ENCODE measurements around the gene SLX4IP.
A peak's percentile ranks its signal among the peaks of the same experiment; 100 is the strongest.

The SLX4IP gene

DNA sequence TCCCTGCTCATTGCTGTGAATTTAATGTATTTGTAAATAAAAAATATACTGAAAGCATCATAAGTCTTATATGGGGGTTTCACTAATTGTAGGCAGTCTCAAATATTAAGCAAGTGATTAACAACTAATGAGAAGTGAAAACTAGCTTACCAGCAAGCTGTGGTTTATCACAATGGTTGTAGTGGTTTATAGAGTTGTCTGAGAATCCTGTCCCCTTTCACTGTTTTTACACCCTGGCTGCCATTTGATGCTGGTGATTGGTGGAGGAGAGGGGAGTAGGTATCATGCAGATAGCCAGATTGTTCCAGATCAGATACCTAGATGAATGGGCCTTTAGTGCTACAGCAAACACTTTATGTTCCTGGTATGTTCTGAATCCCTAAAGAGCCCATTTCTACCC, 7.1 kb upstream of the SLX4IP start:
- no peak for DNase-seq (ENCODE audit: low read depth in 2 of 2)

DNA sequence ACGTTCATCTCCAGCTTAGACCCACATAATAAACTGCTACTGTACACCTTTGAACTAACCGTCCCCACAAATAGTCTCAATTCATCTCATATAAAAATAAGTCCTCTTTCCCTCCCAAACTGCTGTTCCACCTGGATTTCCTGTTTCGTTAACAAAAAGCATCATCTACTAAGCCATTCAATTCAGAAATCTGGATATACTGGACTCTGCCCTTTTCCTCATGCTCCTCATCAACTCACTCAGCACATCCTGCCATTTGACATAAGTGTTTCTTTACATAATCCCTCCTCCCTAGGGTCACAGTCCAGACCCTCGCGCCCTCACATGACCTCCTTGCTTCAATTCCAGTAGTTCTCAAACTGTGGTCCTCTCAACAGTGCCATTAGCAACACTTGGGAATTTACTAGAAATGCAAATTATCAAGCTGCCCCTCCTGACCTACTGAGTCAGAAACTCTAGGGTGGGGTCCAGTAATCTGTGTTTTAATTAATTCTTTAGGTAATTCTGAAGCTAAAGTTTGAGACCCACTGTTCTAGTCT, 5.6 kb upstream of the SLX4IP start:
- DNase-seq (ENCODE audit: low read depth in 2 of 2): no peak

DNA sequence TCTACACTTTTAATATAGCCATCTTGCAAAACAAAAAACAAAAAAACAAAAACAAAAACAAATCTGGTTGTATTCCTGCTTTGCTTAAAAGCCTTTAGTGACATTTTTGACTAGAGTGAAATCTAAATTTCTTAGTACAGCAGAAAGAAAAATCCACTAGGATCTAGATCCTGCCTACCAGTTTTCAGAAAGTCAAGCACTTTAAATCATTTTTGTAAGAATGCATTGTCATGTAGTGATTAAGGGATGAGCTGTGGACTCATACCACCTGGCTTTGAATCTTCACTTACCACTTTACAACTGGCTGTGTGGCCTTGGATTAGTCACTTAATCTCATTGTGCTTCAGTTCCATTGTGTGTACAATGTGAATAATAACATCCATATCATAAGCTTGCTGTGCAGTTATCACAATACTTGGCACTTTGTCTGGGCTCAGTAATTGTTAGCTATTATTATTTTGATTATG, 5.1 kb upstream of the SLX4IP start:
- DNase-seq (ENCODE audit: low read depth in 2 of 2): no peak

DNA sequence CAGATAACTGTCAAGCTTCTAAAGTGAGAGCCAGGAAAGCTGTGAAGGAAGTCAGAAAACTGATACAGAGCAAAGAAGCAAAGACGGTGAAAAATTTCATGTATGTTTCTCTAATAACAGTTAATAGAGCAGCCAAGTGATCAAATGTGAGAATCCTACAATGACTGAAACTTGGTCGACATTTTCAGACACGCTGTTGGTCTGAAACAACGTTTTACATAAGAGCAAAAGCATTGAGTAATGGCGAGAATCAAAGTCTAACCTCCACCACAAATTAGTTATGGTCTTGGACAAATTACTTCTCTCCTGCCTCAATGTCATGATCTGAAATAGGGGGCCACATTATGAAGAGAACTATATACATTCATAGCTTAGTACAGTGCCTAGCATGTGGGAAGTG, 4.4 kb upstream of the SLX4IP start:
- no peak for DNase-seq (ENCODE audit: low read depth in 2 of 2)

DNA sequence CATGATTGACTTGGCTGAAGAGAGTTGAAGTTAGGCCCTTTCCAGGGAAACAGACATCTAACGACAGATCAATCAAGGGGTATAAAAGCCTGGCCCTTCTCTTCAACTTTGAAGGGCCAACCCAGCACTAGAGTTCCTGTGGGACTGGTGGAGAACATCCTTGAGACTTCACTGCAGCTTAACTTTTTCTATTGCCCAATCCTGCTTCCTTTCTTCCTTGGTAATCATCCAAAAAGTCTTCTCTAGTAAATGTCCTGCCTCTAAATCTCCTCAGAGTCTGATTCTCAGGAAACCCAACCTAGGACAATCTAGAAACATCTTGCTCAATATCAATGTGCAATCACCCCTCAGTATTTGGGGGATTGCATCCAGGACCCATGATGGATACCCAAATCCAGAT, 3.0 kb upstream of the SLX4IP start:
- no peak for DNase-seq (ENCODE audit: low read depth in 2 of 2)

DNA sequence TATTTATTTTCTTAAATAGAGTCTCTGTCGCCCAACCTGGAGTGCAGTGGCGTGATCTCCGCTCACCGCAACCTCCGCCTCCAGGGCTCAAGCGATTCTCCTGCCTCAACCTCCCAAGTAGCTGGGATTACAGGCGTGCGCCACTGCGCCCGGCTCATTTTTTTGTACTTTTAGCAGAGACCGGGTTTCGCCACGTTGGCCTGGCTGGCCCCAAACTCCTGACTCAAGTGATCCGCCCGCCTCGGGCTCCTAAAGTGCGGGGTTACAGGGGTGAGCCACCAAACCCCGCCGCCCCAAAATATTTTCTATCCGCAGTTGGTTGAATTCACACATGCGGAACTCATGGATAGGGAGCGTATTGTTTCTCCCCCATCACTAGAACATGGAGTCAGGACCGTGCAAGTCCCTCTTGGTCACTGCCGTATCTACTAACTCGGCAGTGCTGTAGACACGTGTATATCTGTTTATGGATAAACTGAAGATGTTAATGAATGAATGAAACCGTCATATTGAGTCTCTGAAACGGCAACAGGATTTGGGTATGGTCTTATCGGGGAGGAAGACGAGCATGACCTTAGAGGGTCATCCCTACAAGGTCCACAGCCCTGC, 2.0 kb upstream of the SLX4IP start:
- DNase-seq (ENCODE audit: low read depth in 2 of 2): no peak

DNA sequence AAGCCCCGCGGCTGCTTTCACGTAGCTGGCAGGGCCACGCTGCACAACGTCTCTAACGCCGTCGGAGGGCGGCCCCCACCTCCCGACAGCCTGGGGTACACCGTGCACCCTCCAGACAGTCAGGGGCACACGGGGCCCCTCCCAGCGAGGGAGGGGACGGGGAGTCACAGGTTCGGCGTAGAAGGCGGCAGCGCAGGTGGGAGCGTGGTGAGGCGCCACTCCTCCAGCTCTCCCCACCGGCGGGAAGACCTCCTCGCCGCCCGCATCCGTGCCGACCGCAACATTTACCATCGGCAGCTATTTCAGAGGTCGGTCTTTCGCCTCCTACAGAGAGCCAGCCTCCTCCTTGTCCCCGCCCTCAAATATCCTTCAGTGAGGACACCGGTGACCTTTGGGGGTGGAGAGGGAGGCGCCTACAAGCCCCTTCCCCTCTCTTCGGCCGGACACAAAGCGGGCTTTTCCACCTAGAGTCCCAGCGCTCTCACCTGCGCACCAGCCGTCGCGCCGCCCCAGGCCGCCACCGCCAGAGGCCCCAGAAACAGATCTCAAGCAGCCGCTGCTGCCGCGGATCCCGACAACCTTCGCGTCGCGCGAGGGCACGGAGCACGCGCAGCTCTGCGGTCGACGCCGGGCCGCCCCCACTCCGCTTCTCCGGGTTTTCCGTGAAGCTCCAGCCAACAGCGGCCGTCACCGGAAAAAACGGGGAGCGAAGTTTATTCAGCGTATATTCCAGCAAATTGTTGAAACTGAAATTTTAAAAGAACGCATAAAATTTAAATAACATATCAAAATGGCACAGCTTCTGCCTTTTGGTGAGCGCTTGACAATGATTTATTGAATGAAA, 1.3 kb upstream of the SLX4IP start, which contains the start of gene MKKS:
MKKS (minus strand) TSS at position 600 of the 844 bp plus-strand sequence. CDS start 20,708 bp downstream, outside the sequence.
- DNase-seq (ENCODE audit: low read depth in 2 of 2): peak; percentile 74 to 76

DNA sequence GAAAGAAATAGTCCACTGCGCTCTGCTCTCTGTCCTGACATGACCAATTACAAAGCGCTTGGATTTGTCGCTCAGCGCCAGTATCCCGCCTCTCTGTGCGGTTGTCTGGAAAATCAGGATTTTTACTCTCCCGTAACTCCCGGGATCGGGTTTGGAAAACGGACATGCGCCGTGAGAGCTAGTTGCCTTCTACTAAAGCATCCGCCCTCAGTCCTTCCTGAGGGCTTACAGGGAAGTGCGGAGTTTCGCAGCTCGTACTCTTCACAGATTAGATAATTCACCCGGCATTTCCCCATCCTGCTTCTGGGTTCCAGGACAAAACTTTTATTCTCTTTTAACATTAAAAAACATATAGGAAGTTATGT, 656 bp upstream of the SLX4IP start:
- DNase-seq (ENCODE audit: low read depth in 2 of 2): peak; percentile 37 to 44

DNA sequence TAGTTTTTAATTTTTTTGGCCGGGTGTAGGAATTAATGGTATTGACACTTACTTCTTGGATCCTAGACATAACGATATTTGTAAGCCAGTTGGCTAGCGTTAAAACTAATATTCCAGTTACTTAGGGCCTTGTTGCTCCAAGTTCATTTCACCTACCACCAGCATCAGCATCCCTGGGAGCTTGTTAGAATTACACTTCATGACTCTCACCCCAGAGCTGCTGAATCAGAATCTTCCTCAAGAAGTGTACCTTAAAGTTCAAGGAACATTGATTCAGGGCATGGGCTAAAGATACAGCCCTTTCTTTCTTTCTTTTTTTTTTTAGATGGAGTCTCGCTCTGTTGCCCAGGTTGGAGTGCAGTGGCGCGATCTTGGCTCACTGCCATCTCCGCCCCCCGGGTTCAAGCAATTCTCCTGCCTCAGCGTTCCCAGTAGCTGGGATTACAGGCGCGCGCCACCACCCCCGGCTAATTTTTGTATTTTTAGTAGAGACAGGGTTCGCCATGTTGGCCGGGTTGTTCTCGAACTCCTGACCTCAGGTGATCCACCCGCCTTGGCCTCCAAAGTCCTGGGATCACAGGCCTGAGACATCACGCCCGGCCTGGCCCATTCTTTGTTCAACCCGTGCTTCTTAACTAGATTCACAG, 1.1 kb downstream of the SLX4IP start:
- no peak for DNase-seq (ENCODE audit: low read depth in 2 of 2)

DNA sequence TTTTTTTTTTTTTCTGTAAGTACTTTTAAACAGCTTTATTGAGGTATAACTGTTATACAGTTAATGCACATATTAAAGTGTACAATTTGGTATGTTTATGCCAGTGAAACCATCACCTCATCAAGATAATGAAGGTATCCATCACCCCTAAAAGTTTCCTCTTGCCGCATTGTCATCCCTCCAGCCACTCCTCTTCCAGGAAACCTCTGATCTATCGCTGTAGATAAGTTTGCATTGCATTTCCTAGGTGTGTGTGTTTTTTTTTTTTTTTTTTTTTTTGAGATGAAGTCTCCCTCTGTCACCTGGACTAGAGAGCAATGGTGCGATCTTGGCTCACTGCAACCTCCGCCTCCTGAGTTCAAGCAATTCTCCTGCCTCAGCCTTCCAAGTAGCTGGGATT, 3.1 kb downstream of the SLX4IP start:
- no peak for DNase-seq (ENCODE audit: low read depth in 2 of 2)

DNA sequence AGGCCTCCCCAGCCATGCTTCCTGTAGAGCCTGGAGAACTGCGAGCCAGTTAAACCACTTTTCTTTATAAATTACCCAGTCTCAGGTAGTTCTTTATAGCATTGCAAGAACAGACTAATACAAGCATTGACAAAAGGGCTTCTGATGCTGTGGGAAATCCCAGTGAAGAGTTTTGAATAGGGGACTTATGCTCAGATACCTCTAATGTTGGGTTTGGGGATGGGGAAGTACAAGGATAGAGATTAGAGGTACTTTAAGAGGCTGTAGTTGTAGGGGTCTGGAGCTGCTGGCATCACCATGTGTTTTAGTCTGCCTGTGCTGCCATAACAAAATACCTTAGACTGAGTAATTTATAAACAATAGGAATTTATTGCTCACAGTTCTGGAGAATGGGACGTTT, 8.8 kb downstream of the SLX4IP start:
- DNase-seq (ENCODE audit: low read depth in 2 of 2): no peak

DNA sequence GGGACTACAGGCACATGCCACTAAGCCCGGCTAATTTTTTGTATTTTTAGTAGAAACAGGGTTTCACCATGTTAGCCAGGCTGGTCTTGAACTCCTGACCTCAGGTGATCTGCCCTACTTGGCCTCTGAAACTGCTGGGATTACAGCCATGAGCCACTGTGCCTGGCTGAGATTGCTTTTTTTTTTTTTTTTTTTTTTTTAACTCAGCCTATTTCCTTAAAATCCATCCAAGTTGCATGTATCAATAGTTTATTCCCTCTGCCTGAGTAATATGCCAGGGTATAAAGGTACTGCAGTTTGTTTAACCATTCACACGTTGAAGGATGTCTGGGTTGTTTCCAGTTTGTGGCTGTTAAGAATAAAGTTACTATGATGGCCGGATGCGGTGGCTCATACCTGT, 10.7 kb downstream of the SLX4IP start:
- DNase-seq (ENCODE audit: low read depth in 2 of 2): no peak

DNA sequence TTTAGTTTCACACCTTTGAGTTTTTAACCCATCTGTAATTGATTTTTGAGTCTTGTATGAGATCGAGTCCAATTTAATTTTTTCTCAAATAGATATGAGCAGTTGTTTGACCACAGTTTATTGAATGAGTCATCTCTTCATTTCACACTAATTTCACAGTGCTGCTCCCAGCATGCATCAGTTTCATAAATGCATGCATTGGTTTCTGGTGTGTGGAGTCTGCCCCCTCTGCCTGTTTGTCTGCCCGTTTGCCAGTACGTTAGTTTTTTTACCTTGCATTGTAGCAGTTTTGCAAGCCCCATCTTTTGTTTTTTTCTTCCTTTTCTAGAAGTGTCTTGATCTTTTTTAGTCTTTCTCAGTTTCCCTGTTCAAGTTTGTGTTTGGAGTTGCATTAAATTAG, 11.9 kb downstream of the SLX4IP start:
- no peak for DNase-seq (ENCODE audit: low read depth in 2 of 2)

DNA sequence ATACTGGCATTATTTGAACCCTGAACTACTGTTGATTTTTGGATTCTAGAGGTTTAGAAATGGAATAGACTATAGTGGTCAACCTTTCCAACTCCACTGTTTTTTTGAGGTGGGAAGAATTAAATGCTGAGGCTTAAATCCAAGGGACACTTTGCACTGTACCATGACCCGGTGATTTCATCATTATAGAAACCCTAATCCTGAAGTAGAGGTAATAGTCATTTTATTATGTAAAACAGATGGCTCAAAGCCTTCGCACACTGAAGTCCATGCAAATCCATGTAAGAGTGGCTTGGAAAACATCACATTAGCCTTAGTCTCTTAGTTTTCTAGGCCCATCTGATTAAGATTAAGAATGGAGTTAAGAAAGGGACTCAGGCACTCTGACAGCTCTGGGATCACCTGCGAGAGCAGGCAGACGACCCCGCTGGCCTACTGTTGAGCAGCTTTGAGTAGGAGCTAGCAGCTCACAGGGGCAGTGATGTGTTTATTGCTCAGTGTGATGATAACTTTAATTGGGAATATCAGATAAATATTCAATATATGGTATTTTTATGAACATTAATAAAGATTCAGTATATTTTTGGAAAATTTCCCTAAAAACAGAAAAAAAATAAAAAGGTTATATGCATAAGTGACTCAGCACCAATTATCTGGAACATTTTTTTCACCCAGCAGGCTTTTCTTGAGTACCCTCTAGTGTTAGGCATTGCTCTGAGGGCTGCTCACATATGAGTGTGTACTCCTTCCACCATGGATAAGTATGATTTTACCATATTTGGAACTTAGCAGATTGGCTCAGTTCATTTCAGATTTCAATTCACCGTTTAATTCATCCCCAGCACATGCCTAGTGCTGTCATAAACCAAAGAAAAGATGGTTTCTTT, 13.4 kb downstream of the SLX4IP start:
- no peak for DNase-seq (ENCODE audit: low read depth in 2 of 2)

DNA sequence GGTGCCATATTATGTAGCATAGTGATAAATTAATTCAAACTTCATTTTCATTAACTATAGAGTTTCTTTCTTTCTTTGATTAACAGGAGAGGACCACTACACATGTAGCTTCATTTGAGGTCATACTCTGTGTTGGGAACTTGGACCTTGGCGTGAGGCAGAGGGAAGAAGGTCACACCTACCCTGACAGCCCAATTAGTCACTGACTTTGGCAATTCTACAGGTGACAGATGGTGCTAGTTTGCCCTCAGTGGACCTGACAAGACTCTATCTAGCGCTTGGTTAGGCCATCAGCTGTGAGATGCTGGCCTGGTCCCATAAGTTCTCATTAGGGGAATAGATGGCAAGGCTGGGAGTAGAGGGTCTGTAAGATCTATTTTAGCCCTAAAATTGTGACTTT, 14.2 kb downstream of the SLX4IP start:
- DNase-seq (ENCODE audit: low read depth in 2 of 2): no peak

DNA sequence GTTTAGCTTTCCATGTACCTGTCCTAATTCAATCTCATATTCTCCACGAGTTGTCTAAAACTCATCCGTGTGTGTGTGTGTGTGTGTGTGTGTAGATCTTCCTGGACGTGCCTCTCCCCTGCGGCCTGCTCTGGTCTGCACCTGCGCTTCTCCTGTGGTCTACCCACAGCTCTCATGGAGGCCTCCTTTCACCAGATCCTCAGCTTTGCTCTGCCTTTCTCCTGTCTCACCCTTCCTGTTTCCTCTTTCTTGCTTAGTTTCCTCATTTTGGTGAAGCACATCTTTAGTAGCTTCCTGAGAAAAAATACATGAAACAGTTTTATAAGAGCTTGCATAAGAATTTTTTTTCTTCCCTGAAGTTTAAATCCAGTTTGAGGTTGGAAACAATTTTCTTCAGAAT, 18.1 kb downstream of the SLX4IP start:
- no peak for DNase-seq (ENCODE audit: low read depth in 2 of 2)

DNA sequence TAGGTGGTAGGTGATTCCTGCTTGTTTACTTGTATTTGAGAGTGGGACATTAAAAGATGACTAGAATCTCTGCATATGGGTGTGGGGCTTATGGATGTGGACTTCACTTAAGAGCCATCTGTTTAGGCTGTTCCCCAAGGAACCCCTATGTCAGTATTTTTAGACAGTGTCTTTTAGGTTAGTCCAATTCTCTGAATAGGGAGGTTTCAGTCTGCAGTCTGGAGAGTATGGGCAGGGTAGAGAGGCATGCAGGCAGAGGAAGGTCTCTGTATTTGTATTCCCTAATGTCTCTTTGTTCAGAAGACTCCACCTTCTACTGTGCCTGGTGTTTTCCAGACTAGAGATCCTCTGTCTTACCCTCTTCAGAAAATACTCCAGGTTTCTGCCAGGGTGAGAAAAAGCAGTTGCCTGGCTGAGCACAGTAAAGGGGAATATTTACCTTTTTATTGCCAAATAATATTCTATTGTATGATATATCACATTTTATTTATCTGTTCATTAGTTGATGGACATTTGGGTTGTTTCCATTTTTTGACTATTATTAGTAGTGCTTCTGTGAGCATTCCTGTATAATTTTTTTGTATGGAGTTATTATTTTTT, 19.1 kb downstream of the SLX4IP start:
- no peak for DNase-seq (ENCODE audit: low read depth in 2 of 2)

DNA sequence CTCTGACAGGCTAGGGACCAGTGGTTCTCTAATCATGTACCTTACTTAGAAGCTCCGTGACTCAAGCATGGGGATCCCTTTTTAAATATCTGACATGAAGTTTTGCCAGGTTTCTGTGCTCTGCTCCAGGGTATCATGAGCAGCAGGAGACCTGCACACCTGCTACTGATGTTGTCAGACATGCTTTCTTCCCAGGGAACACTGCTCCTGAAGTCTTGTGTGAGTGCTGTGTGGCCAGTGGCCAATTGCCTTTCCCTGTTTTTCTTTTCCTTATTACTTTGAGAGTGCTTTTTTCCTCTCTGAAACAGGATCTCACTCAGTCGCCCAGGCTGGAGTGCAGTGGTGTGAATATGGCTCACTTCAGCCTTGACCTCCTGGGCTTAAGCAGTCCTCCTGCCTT, 26.4 kb downstream of the SLX4IP start:
- no peak for DNase-seq (ENCODE audit: low read depth in 2 of 2)

DNA sequence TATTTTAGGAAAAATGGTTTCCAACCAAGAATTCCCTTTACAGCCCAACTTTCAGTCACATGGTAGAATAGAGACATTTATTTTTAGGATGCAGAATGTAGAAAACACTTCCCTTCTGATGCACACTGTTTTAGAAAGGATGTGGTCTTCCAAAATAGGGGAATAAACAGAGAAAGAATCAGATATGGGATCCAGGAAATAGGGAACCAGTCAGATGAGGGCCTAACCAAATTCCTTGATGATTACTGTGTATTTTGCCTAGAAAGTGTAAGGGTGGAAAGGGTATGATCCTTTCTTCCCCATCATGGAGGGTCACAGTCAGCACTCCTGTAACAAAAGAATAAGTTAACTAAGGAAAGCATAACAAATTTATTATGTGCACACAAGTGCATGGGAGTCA, 27.4 kb downstream of the SLX4IP start:
- DNase-seq (ENCODE audit: low read depth in 2 of 2): no peak

DNA sequence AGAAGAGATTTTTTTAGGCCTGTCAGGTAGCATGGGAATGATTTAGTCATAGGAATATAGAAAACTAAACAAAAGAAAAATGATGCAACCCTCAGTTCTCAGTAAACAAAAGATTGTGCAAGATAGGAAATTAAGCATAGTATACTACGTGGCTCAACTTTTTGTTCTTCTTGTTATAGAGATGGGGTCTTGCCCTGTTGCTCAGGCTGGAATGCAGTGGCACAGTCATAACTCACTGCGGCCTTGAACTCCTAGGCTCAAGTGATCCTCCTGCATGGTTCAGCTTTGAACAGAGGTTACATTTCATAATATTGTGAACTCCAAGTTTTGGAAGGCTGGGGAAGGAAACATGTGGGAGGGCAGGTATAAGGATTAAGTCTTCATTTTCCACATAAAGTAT, 28.5 kb downstream of the SLX4IP start:
- no peak for DNase-seq (ENCODE audit: low read depth in 2 of 2)

DNA sequence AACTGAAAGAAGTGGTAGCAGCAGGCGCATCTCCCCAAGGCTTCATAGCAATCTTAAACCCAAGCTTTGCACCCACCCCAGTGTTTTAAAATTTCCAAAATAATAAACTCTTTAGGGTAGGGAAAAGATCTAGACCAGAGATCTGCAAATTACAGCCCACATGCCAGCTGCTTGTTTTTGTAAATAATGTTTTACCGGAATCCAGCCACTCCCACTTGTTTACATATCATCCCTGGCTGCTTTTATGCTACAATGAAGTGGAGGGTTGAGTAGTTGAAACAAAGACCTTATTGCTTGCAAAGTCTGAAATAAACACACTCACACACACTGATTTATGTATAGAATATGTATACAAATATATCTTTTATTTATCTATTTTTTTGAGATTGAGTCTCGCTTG, 30.0 kb downstream of the SLX4IP start:
- DNase-seq (ENCODE audit: low read depth in 2 of 2): no peak

All from stimulated activated CD8-positive, alpha-beta memory T cell treated with anti-CD3 and anti-CD28 coated beads, Interleukin-2, amount 100 ng/mL, for 1 hour (primary cell).